Measurements from ENCODE around the gene SLC24A4. TPM values are rescaled to one million over a fixed set of nuclear protein-coding genes. Genes with fewer than 3 reads are reported as not detected.

The SLC24A4 gene
- total RNA-seq, 1 donor from 2014 or later = 0.82 TPM

DNA sequence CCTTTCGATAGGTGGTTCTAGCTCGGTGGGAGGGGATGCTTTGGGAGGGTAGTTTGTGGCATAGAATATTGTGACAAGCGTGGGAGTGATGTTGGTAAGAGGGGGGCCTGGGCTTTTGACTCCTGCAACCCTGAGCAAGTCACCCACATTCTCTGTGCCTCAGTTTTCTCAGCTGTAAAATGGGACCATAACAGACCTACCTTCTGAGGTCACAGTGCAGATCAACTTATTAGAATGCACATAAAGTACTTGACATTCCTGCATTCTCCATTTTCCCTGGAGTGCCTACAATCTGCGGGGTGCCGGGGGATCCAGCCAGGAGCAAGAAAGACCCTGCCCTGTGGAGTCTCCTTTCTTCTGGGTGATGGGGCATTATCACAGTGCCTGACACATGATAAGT, 63.2 kb downstream of the SLC24A4 start:
- Mint-ChIP-seq H3K4me3 (no peak overlapping the region), H3K9me3 (no peaks in the 10 kb centered on the region), H3K4me1 (ENCODE audit: unreplicated experiment) (peaks cover 11% of the 10 kb centered on the region), H3K36me3 (no peaks in the 10 kb centered on the region), H3K27ac (no peak overlapping the region), H3K27me3 (peaks cover 22% of the 10 kb centered on the region)
- TF ChIP-seq, protein P1, sequence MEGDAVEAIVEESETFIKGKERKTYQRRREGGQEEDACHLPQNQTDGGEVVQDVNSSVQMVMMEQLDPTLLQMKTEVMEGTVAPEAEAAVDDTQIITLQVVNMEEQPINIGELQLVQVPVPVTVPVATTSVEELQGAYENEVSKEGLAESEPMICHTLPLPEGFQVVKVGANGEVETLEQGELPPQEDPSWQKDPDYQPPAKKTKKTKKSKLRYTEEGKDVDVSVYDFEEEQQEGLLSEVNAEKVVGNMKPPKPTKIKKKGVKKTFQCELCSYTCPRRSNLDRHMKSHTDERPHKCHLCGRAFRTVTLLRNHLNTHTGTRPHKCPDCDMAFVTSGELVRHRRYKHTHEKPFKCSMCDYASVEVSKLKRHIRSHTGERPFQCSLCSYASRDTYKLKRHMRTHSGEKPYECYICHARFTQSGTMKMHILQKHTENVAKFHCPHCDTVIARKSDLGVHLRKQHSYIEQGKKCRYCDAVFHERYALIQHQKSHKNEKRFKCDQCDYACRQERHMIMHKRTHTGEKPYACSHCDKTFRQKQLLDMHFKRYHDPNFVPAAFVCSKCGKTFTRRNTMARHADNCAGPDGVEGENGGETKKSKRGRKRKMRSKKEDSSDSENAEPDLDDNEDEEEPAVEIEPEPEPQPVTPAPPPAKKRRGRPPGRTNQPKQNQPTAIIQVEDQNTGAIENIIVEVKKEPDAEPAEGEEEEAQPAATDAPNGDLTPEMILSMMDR (conservative IDR thresholded peaks at IDR 0.05) = no peak
- no peak for DNase-seq (ENCODE audit: extremely low spot score, unreplicated experiment)

DNA sequence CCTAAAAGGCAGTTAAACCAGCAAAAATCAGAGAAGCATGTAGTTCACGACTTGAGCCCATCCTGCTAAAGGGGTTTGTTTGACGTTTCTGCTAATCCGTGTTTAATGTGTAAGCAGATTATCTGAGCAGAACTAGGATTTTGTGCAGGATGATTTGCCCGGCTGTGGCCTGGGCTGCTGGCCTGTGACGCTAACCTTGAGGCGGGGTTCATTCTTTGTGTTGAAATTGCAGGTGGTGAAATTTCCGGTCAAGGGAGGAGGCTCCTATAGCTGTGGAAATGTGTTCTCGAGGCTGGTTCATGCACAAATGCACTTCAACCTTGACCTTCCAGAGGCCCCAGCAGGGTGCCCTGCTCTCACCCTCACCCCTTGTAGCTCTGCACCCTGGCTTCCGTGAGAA, 63.7 kb downstream of the SLC24A4 start:
- no peak overlapping the region for H3K4me3 Mint-ChIP-seq

DNA sequence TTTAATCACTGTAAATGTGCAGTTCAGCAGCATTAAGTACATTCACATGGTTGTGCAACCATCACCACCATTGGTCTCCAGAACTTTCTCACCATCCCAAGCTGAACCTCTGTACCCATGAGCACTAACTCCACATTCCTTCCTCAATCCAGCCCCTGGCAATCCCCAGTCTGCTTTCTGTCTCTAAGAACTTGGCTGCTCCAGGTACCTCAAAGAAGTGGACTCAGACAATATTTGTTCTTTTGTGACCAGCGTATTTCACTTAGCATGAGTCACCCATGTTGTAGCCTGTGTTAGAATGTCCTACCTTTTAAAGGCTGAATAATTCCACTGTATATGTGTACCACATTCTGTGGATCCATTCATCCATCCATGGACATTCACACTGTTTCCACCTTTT, 64.6 kb downstream of the SLC24A4 start:
- no peak for DNase-seq (ENCODE audit: extremely low spot score, unreplicated experiment)
- H3K4me3 Mint-ChIP-seq = no peak overlapping the region
- H3K4me1 Mint-ChIP-seq (ENCODE audit: unreplicated experiment) = peaks cover 8% of the 10 kb centered on the region
- H3K27ac Mint-ChIP-seq = no peak overlapping the region
- H3K27me3 Mint-ChIP-seq = peaks cover 22% of the 10 kb centered on the region
- TF ChIP-seq, protein P1 (conservative IDR thresholded peaks at IDR 0.05) = no peak
- no peaks in the 10 kb centered on the region for H3K9me3 Mint-ChIP-seq
- no peaks in the 10 kb centered on the region for H3K36me3 Mint-ChIP-seq

More for the DNA sequence above, 63.7 kb downstream of the SLC24A4 start:
- Mint-ChIP-seq H3K36me3 (no peaks in the 10 kb centered on the region), H3K27me3 (peaks cover 22% of the 10 kb centered on the region), H3K27ac (no peak overlapping the region), H3K4me1 (ENCODE audit: unreplicated experiment) (peaks cover 10% of the 10 kb centered on the region), H3K9me3 (no peaks in the 10 kb centered on the region)
- TF ChIP-seq, protein P1 (conservative IDR thresholded peaks at IDR 0.05) = no peak
- no peak for DNase-seq (ENCODE audit: extremely low spot score, unreplicated experiment)

DNA sequence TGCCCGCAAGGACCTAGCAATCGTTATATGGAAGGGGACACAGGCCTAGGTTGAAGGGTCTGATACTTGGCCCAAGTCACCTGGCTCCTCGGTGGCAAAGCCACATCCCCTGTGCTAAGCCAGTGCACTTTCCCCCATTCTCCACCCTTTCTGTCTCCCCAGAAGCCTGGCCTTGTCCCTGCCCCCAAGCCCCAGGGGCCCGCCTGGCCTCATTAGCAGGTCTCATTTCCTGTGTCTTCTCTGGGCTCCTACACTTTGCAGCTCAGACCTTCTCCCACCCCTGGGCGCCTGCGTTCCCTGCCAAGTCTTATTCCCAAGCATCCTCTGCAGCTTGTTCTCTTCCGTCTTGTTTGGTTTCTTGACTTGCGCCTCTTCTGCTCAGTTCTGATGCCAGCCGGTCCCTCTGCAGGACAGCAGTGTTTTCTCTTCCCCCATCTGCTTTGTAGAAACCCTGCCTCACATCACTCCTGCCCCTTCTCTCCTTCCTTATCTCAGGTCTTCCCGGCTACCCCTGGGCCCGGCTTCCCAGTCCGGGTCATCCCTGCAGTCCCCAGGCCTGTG, 66.7 kb downstream of the SLC24A4 start:
- H3K4me1 Mint-ChIP-seq (ENCODE audit: unreplicated experiment) = no peaks in the 10 kb centered on the region

DNA sequence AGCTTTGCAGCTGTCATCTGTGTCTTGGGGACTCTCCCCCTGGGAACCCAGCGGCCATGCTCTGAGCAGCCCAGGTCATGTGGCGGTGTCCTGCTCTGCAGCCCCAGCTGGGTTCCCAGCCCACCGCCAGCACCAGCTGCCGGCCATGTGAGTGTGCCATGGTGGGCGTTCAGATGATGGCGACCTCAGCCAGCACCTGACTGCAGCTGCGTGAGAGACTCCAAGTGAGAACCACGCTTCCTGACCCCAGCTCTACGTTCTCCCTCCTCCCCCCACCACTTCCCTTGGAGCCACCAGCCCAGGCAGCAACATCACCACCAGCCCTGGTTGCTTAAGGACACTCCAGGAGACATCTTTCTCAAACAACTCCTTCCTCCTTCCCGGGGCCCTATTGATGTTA, 68.8 kb downstream of the SLC24A4 start:
- DNase-seq (ENCODE audit: extremely low spot score, unreplicated experiment) = no peak
- H3K9me3 Mint-ChIP-seq = no peaks in the 10 kb centered on the region
- H3K36me3 Mint-ChIP-seq = no peaks in the 10 kb centered on the region
- H3K4me1 Mint-ChIP-seq (ENCODE audit: unreplicated experiment) = no peaks in the 10 kb centered on the region
- H3K27ac Mint-ChIP-seq = no peak overlapping the region
- TF ChIP-seq, protein P1 (conservative IDR thresholded peaks at IDR 0.05) = no peak
- peaks cover 8% of the 10 kb centered on the region for H3K27me3 Mint-ChIP-seq
- no peak overlapping the region for H3K4me3 Mint-ChIP-seq

More for the DNA sequence above, 66.7 kb downstream of the SLC24A4 start:
- Mint-ChIP-seq H3K27me3 (peaks cover 13% of the 10 kb centered on the region), H3K9me3 (no peaks in the 10 kb centered on the region), H3K36me3 (no peaks in the 10 kb centered on the region), H3K4me3 (no peak overlapping the region), H3K27ac (no peak overlapping the region)
- no peak for DNase-seq (ENCODE audit: extremely low spot score, unreplicated experiment)
- TF ChIP-seq, protein P1 (conservative IDR thresholded peaks at IDR 0.05) = no peak

DNA sequence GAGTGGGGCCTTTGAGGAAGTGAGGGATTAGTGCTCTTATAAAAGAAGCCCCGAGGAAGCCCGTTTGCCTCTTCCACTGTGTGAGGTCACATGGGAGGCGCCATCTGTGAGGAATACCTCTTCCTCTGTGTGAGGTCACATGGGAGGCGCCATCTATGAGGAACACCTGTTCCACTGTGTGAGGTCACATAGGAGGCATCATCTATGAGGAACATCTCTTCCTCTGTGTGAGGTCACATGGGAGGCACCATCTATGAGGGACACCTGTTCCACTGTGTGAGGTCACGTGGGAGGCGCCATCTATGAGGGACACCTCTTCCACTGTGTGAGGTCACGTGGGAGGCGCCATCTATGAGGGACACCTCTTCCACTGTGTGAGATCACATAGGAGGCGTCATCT, 69.7 kb downstream of the SLC24A4 start:
- H3K27ac Mint-ChIP-seq = no peak overlapping the region

More for the DNA sequence above, 69.7 kb downstream of the SLC24A4 start:
- no peaks in the 10 kb centered on the region for H3K9me3 Mint-ChIP-seq
- no peak overlapping the region for H3K4me3 Mint-ChIP-seq
- H3K4me1 Mint-ChIP-seq (ENCODE audit: unreplicated experiment) = no peaks in the 10 kb centered on the region
- TF ChIP-seq, protein P1 (conservative IDR thresholded peaks at IDR 0.05) = no peak
- peaks cover 17% of the 10 kb centered on the region for H3K27me3 Mint-ChIP-seq
- no peak for DNase-seq (ENCODE audit: extremely low spot score, unreplicated experiment)
- no peaks in the 10 kb centered on the region for H3K36me3 Mint-ChIP-seq
